ENCODE results near the gene ATP9A. TPM values are rescaled to one million over a fixed set of nuclear protein-coding genes. Genes with fewer than 3 reads are reported as not detected.

The ATP9A gene
- polyA plus RNA-seq, 1 donor from 2014 or later: 56.1 TPM

- no peaks in the 10 kb centered on the region for H3K79me2 ChIP-seq (replicated peaks; ENCODE audit: insufficient read depth, low read length)
- no peaks in the 10 kb centered on the region for H3F3A ChIP-seq (ENCODE audit: insufficient read depth, low read length, poor library complexity, severe bottlenecking)
- TF ChIP-seq EZH2 (IDR thresholded peaks at IDR 0.05; ENCODE audit: borderline replicate concordance, insufficient read depth, low read length, poor library complexity, severe bottlenecking) (no peak), SMC3 (conservative IDR thresholded peaks at IDR 0.05; ENCODE audit: poor library complexity) (no peak), EP300 (conservative IDR thresholded peaks at IDR 0.05; ENCODE audit: poor library complexity, severe bottlenecking) (no peak), TAF1 (IDR thresholded peaks at IDR 0.05; ENCODE audit: low read depth) (no peak), RAD21 (conservative IDR thresholded peaks at IDR 0.05) (no peak), POLR2AphosphoS5 (IDR thresholded peaks at IDR 0.05) (no peak), MXI1 (conservative IDR thresholded peaks at IDR 0.05; ENCODE audit: poor library complexity, severe bottlenecking) (no peak), CTCF (IDR thresholded peaks at IDR 0.05; ENCODE audit: poor library complexity, severe bottlenecking) (no peak)
- TF ChIP-seq, protein P1, sequence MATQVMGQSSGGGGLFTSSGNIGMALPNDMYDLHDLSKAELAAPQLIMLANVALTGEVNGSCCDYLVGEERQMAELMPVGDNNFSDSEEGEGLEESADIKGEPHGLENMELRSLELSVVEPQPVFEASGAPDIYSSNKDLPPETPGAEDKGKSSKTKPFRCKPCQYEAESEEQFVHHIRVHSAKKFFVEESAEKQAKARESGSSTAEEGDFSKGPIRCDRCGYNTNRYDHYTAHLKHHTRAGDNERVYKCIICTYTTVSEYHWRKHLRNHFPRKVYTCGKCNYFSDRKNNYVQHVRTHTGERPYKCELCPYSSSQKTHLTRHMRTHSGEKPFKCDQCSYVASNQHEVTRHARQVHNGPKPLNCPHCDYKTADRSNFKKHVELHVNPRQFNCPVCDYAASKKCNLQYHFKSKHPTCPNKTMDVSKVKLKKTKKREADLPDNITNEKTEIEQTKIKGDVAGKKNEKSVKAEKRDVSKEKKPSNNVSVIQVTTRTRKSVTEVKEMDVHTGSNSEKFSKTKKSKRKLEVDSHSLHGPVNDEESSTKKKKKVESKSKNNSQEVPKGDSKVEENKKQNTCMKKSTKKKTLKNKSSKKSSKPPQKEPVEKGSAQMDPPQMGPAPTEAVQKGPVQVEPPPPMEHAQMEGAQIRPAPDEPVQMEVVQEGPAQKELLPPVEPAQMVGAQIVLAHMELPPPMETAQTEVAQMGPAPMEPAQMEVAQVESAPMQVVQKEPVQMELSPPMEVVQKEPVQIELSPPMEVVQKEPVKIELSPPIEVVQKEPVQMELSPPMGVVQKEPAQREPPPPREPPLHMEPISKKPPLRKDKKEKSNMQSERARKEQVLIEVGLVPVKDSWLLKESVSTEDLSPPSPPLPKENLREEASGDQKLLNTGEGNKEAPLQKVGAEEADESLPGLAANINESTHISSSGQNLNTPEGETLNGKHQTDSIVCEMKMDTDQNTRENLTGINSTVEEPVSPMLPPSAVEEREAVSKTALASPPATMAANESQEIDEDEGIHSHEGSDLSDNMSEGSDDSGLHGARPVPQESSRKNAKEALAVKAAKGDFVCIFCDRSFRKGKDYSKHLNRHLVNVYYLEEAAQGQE (IDR thresholded peaks at IDR 0.05; ENCODE audit: borderline replicate concordance): no peak
- no peaks in the 10 kb centered on the region for H4K20me1 ChIP-seq (ENCODE audit: insufficient read depth)
- H3K9me3 ChIP-seq (ENCODE audit: low read length): no peaks in the 10 kb centered on the region
- H3K27me3 ChIP-seq (ENCODE audit: insufficient read depth, low read depth, low read length): no peaks in the 10 kb centered on the region
- no peak overlapping the region for H3K27ac ChIP-seq (ENCODE audit: low read length)
- no peak overlapping the region for H2AFZ ChIP-seq (ENCODE audit: low read depth, low read length)
- no peaks in the 10 kb centered on the region for H3K36me3 ChIP-seq (ENCODE audit: insufficient read depth, low read length)
- H3K9me2 ChIP-seq (ENCODE audit: insufficient read depth, low read length): no peaks in the 10 kb centered on the region
- H3K9ac ChIP-seq (ENCODE audit: low read length): no peak overlapping the region
- no peak overlapping the region for H3K4me2 ChIP-seq (ENCODE audit: low read length)
- no peak overlapping the region for H3K4me3 ChIP-seq (ENCODE audit: low read length)
Measured at GRCh38 chr20:51697096-51697826, 70.9 kb downstream of the ATP9A start.

DNA sequence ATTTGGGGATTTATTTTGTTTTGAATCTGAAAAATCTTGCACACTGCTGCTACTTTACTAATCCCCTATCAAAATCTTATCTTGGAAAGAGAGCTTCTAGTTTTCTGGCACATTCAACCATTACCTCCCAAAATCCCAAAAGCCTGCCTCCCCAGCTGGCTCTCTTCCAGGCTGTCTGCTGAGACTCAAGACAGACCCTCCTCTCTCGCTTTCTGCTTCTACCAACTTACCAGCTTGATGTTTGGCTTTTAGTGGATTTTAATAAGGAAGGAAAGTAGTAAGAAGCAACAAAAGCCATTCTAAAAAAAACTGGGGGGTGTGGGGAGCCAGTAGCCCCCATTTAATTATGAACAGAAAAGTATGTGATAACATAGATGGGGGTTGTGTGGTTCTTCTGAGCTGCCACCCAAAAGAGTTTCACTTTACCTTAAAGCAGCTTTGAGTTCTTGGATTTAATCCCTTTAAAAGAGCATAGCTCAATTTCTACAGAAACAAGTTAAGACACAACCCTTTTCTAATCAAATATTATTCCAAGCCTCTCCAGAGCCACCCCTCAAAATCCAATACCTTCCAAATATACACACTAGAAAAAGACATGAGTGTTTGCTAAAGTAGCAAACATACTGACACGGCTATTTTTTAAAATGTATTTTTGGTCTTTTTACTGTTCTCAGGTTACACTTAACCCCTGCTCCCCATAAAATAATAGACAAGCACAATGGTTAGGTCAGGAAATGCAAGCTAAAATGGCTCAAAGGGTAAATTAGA lies 71.7 kb downstream of the ATP9A start:
- no peak overlapping the region for H3K4me3 ChIP-seq (ENCODE audit: low read length)
- no peak overlapping the region for H3K27ac ChIP-seq (ENCODE audit: low read length)
- H3K36me3 ChIP-seq (ENCODE audit: insufficient read depth, low read length): no peaks in the 10 kb centered on the region
- H3K9ac ChIP-seq (ENCODE audit: low read length): no peak overlapping the region
- no peaks in the 10 kb centered on the region for H3F3A ChIP-seq (ENCODE audit: insufficient read depth, low read length, poor library complexity, severe bottlenecking)
- no peak for TF ChIP-seq RAD21 (conservative IDR thresholded peaks at IDR 0.05)
- TF ChIP-seq SMC3 (conservative IDR thresholded peaks at IDR 0.05; ENCODE audit: poor library complexity): no peak
- TF ChIP-seq, protein P1 (IDR thresholded peaks at IDR 0.05; ENCODE audit: borderline replicate concordance): no peak
- no peak for TF ChIP-seq MXI1 (conservative IDR thresholded peaks at IDR 0.05; ENCODE audit: poor library complexity, severe bottlenecking)
- no peak for TF ChIP-seq EP300 (conservative IDR thresholded peaks at IDR 0.05; ENCODE audit: poor library complexity, severe bottlenecking)
- no peak for TF ChIP-seq POLR2AphosphoS5 (IDR thresholded peaks at IDR 0.05)
- no peak for TF ChIP-seq TAF1 (IDR thresholded peaks at IDR 0.05; ENCODE audit: low read depth)
- no peak for TF ChIP-seq CTCF (IDR thresholded peaks at IDR 0.05; ENCODE audit: poor library complexity, severe bottlenecking)
- no peak for TF ChIP-seq EZH2 (IDR thresholded peaks at IDR 0.05; ENCODE audit: borderline replicate concordance, insufficient read depth, low read length, poor library complexity, severe bottlenecking)
- H4K20me1 ChIP-seq (ENCODE audit: insufficient read depth): no peaks in the 10 kb centered on the region
- no peak overlapping the region for H2AFZ ChIP-seq (ENCODE audit: low read depth, low read length)
- no peaks in the 10 kb centered on the region for H3K9me3 ChIP-seq (ENCODE audit: low read length)
- no peaks in the 10 kb centered on the region for H3K79me2 ChIP-seq (replicated peaks; ENCODE audit: insufficient read depth, low read length)
- H3K27me3 ChIP-seq (ENCODE audit: insufficient read depth, low read depth, low read length): no peaks in the 10 kb centered on the region
- H3K9me2 ChIP-seq (ENCODE audit: insufficient read depth, low read length): no peaks in the 10 kb centered on the region
- no peak overlapping the region for H3K4me2 ChIP-seq (ENCODE audit: low read length)

Measured in neural cell (in vitro differentiated cells).